Spinal cord (tissue), 10 donors: ENCODE measurements around the gene EGFL7. TPM values are rescaled to one million over a fixed set of nuclear protein-coding genes. Genes with fewer than 3 reads are reported as not detected.
"Not testable (repeated sequence)": the region's sequence is repeated elsewhere in the genome, so short reads cannot be mapped to it uniquely, and the experiment has no call there.

ENCODE experiments used
- DNase-seq, 6 donors: peaks; one replicate each; pipeline versions ENCODE4 v3.0.0 to v3.0.0-alpha.2; 2013 to 2015; ENCODE audit warnings: low spot score in 6 of 6, low read depth in 4 of 6
- H3K27ac ChIP-seq: one replicate; pipeline ENCODE4 v1.5.1; 2013; ENCODE audit warnings: low read depth, low read length, control low read depth
- H3K27me3 ChIP-seq: one replicate; pipeline ENCODE4 v1.6.1; 2013; ENCODE audit warnings: low read length; ENCODE audit not compliant: control insufficient read depth, insufficient read depth
- H3K36me3 ChIP-seq: one replicate; pipeline ENCODE4 v1.6.1; 2013; ENCODE audit warnings: low read length; ENCODE audit not compliant: control insufficient read depth, insufficient read depth
- H3K4me1 ChIP-seq: one replicate; pipeline ENCODE4 v1.6.1; 2013; ENCODE audit warnings: low read length; ENCODE audit not compliant: control insufficient read depth, insufficient read depth
- H3K4me3 ChIP-seq: one replicate; pipeline ENCODE4 v1.5.1; 2013; ENCODE audit warnings: low read depth, low read length, control low read depth
- H3K9me3 ChIP-seq: one replicate; pipeline ENCODE4 v1.6.1; 2013; ENCODE audit warnings: low read length; ENCODE audit not compliant: control insufficient read depth, insufficient read depth
- WGBS: methylation state at CpG from one replicate; pipeline ENCODE4 v1.1.5; 2013; ENCODE audit warnings: missing lambda C conversion rate; ENCODE audit not compliant: insufficient coverage; 5-methylcytosine and 5-hydroxymethylcytosine counted together
- polyA plus RNA-seq, 2 donors: library from polyadenylated mRNA; unstranded; fragments of 120-200 nt; gene quantifications; one replicate each; pipeline ENCODE4 v1.2.1, GENCODE V29; 2013; ENCODE audit not compliant: insufficient read length in 2 of 2
- total RNA-seq, 2 donors: library from RNA; depleted of rRNA in 1 of 2; stranded (reverse); fragments of 120-200 nt in 1 of 2; fragments of >200 nt in 1 of 2; gene quantifications; one replicate each; pipeline versions ENCODE4 v1.2.3 to v1.2.4, GENCODE V29; 2013 to 2014
- donor health status: healthy.

EGFL7 gene
- total and polyA plus RNA-seq, 4 donors, result 21.9 to 93.5 (median 52.1) TPM

DNA sequence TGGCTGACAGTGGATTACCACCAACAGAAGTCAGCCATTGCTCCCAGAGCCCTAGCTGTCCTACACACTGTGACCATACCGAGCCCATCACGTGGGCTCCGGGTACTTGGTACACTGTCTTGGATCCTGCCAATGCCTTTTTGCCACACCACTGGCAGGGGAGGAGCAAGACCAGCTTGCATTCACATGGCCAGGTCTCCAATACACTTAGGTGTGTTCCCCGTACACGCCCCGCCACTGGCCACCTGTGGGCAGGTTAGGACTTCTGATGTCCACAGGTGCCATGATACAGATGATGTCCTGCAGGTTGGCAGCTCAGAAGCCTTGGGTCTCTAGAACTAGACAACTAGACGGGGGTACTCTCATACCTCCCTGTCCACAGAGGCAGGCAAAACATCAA, 44.3 kb downstream of the EGFL7 start:
- no peaks in the 10 kb centered on the region for H3K36me3 ChIP-seq
- H3K9me3 ChIP-seq, result no peaks in the 10 kb centered on the region
- peaks cover 7% of the 10 kb centered on the region for H3K4me1 ChIP-seq
- no peaks in the 10 kb centered on the region for H3K27me3 ChIP-seq
- H3K27ac ChIP-seq, result no peak overlapping the region
- H3K4me3 ChIP-seq, result no peak overlapping the region
- 99% methylated on average over 5 of the region's 7 CpGs for WGBS
- no peak for DNase-seq

DNA sequence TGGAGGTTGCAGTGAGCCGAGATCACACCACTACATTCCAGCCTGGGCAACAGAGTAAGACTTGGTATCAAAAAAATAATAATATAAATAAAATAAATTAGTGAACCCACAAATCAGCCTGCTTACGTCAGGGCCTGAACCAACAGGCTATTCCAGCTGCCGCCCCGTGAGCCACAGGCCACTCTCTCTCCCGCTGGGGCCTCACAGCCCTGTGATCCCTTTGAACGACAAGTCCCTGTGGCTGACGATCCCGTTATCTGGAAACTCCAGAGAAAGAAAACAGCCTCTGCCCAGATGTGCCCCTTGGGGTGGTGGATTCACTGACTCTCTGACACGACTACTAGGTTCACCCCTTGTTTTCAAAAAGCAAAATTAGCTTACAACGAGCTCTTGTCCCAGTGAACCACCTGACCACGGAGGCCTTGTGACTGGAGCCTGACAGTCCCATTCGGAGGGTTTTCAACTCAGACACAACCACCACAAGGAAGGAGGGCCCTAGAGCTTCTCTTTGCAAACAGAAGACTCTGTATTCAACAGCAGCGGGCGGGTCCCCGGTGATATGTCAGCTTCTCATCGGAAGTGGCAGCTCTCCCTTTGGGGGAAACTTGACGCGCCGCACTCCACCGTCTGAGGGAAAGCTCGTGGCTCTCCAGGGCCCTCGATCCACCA, 45.3 kb downstream of the EGFL7 start:
- no peak for DNase-seq
- 72% methylated on average over 21 of the region's 22 CpGs for WGBS
- no peaks in the 10 kb centered on the region for H3K27me3 ChIP-seq
- H3K4me1 ChIP-seq, result peaks cover 9% of the 10 kb centered on the region
- H3K4me3 ChIP-seq, result no peak overlapping the region
- no peaks in the 10 kb centered on the region for H3K9me3 ChIP-seq
- no peak overlapping the region for H3K27ac ChIP-seq
- no peaks in the 10 kb centered on the region for H3K36me3 ChIP-seq

DNA sequence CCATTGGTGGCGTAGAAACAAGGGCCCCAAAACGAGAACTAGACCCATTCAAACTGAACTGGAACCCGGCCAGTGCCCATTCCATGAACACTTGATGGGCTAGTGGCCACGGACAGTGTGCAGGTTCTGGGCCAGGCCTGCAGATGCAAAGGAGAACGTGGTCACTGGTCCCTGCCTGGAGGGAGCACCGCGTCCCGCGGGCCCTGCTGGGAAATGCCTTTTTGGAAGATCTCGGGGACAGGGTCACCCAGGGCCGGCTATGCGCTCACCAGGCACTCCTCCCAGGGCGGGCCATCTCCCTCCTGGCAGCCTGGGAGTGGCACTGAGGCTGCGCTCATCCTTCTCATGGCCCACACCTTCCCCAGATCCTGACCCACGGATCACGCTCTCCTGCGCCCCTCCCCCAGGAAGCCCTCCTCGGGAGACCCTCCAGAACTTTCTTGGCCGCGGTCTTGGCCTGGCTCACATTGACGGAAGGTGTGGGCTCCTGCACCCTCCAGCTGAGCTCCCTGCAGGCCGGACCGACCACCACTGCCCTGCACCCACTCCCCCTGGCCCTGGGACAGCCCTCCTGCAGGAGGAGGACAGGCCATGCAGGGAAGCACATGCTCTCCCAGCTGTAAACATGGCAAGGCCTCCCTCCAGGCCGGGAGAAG, 46.9 kb downstream of the EGFL7 start:
- Histone ChIP-seq H3K9me3 (no peaks in the 10 kb centered on the region), H3K27me3 (no peaks in the 10 kb centered on the region), H3K4me3 (no peak overlapping the region), H3K4me1 (peaks cover 25% of the 10 kb centered on the region), H3K36me3 (peaks cover 12% of the 10 kb centered on the region), H3K27ac (no peak overlapping the region)
- WGBS, result 88% methylated on average over 24 of the region's 24 CpGs
- no peak for DNase-seq

DNA sequence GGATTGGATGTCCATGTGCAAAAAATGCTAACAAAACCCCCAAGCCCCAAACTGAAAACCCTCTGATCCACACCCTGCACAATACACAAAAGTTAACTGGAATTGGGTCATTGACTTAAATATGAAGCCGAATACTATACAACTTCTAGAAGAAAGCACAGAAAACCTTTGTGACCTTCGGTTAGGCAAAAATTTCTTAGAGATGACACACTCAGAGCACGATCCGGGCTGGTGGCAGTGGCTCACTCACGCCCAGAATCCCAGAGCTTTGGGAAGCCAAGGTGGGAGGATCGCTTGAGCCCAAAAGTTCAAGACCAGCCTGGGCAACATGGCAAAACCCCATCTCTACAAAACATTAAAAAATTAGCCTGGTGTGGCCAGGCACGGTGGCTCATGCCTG, 47.8 kb downstream of the EGFL7 start:
- H3K4me3 ChIP-seq, result no peak overlapping the region
- no peak for DNase-seq
- WGBS, result 94% methylated on average over 7 of the region's 7 CpGs
- no peaks in the 10 kb centered on the region for H3K27me3 ChIP-seq
- no peak overlapping the region for H3K27ac ChIP-seq
- H3K36me3 ChIP-seq, result peaks cover 20% of the 10 kb centered on the region
- H3K4me1 ChIP-seq, result peaks cover 32% of the 10 kb centered on the region
- H3K9me3 ChIP-seq, result no peaks in the 10 kb centered on the region

DNA sequence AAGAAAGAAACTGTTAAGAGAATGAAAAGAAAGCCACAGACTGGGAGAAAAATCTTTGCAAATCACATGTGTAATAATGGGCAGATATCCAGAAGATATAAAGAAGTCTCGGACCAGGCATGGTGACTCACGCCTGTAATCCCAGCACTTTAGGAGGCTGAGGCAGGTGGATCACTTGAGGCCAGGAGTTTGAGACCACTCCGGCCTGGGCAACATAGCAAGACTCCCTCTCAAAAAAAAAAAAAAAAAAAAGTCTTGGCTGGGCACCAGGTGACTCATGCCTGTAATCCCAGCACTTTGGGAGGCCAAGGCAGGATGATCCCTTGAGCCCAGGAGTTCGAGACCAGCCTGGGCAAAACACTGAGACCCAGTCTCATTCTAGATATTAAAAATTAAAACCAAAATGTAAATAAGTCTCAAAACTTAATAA, 48.5 kb downstream of the EGFL7 start:
- H3K9me3 ChIP-seq, H3K4me3 ChIP-seq, H3K27ac ChIP-seq, DNase-seq, H3K27me3 ChIP-seq: not testable (repeated sequence)
- H3K4me1 ChIP-seq, result peaks cover 32% of the 10 kb centered on the region
- 80% methylated on average over 1 of the region's 4 CpGs for WGBS
- peaks cover 27% of the 10 kb centered on the region for H3K36me3 ChIP-seq

DNA sequence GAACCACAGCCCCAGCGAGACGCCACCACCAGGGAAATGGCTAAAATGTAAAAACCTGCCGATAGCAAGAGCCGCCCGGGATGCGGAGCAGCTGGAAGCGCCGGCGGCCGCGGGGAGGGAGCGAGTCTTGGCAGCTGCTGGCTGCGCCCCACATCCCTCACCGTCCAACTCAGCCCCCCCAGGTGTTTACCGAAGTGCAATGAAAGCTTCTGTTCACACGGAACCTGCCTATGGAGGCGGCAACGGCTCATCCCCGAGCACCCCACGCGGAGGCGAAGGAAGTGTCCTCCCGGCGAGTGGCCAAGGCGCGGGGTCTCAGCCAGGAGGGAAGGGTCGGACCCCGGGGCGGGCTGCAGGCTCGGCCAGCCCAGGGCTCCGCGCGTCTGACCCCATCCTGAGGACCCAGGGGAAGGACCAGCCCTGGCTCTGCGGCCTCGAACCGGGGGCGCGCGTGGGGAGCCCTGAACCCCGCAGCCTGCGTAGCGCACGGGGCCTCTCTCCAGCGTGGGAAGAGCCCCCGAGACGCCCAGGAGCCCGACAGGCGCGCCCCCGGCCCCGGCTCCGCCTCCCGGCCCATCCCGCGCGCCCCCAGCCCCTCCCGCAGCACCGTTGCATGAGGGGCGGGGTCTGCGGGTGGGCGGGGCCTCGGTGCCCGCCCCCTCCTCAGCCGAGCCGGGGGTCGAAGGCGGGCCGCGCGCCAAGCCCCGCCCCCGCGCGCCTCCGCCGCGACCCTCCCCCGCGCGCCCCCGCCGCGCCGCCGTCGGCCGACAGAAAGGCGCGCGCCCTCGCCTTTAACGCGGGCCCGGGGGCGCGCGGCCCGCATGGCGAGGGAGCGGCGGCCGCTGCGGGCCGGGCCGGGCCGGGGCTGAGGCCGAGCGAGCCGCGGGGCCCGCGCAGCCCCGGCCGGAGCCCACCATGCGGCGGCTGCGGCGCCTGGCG, 49.3 kb downstream of the EGFL7 start, which contains the start of gene DIPK1B:
DIPK1B (plus strand) TSS at position 822 of the 939 bp plus-strand sequence; CDS start at position 916, 94 bp downstream.
- under 1% methylated on average over 116 of the region's 119 CpGs for WGBS
- peak in 4 of 6 donors; percentile 64 to 92 (median 86) for DNase-seq

DNA sequence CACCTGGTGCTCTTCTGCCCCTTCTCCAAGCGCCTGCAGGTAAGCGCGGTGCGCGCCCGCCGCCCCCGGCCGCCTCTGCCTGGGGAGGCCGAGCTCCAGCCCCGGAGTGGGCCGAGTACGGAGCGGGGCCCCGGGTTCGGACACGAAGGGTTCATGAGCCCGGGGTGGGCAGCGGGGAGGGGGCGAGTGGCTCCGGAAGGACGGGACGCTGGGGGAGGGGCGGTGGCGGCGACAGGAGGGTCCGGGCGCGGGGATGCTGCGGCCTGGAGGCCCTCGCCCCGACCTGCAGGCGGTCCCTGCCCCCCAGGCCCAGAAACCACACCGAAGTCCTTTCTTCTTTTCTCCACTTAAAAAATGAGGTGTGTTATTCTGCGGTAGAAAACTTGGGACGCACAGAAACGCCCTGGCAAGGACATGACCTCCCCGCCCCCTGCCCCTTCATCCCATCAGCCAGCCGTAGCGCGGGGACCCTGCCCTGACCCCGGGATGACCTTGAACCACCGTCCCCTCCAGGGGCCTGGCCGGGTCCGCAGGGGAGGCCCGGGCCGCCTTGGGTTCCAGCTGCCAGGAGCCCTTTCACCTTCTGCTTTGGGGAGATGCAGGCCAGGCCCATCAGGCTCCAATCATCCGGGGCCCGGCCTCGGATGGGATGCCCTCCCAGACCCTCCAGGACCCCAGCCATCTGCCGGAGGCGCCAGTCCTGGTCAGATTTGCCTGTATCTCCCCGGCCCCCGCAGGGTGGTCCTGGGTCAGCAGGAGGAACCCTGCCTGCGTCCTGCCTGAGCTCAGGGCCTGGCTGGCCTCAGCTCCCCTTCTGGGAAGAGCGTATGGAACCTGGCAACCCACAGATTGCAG, 50.2 kb downstream of the EGFL7 start:
- Histone ChIP-seq H3K36me3 (peaks cover 44% of the 10 kb centered on the region), H3K27ac (peak overlapping the region; percentile 25), H3K4me3 (peak overlapping the region; percentile 62), H3K9me3 (no peaks in the 10 kb centered on the region), H3K4me1 (peaks cover 32% of the 10 kb centered on the region), H3K27me3 (no peaks in the 10 kb centered on the region)
- peak in 2 of 6 donors; percentile 13 to 44 for DNase-seq
- 3% methylated on average over 46 of the region's 56 CpGs for WGBS

More for the DNA sequence above, 49.3 kb downstream of the EGFL7 start, which contains the start of gene DIPK1B:
- Histone ChIP-seq H3K36me3 (peaks cover 35% of the 10 kb centered on the region), H3K4me1 (peaks cover 32% of the 10 kb centered on the region), H3K4me3 (peak within 1 kb of the TSS; percentile 62), H3K27ac (peak within 1 kb of the TSS; percentile 25), H3K9me3 (no peaks in the 10 kb centered on the region), H3K27me3 (no peaks in the 10 kb centered on the region)

DNA sequence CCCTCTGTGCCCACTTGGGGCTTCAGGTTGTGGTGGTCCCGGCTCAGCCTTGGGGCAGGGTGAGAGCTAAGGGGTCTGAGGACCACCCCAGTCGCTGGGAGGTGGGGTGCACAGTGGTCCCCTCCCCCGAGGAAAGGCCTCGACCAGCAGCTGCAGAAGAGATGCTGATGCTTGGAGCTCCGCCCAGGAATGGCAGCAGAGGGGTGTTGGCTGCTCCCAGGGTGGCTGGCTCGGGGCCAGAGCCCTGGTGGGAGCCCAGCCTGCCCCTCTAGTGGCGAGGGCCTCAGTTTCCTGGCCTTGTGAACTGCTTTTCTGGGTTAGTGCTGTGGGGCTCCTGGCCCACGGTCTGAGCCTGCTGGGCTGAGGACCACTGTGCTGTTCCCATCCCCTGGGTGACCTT, 50.8 kb downstream of the EGFL7 start:
- H3K4me3 ChIP-seq, result peak overlapping the region; percentile 62
- H3K4me1 ChIP-seq, result peaks cover 32% of the 10 kb centered on the region
- 22% methylated on average over 8 of the region's 8 CpGs for WGBS
- peak in 2 of 6 donors; percentile 32 to 72 for DNase-seq
- peaks cover 50% of the 10 kb centered on the region for H3K36me3 ChIP-seq
- no peaks in the 10 kb centered on the region for H3K27me3 ChIP-seq
- H3K9me3 ChIP-seq, result no peaks in the 10 kb centered on the region
- H3K27ac ChIP-seq, result peak overlapping the region; percentile 25
